HG03045 (cell line): ENCODE results near the gene GABRR3.

Source experiments
- ATAC-seq: cut with Tn5 transposase; IDR thresholded peaks from one replicate; pipeline ENCODE4 v1.9.1; 2021; ENCODE audit warnings: mild to moderate bottlenecking, moderate library complexity; ENCODE audit not compliant: unreplicated experiment

GABRR3 gene

DNA sequence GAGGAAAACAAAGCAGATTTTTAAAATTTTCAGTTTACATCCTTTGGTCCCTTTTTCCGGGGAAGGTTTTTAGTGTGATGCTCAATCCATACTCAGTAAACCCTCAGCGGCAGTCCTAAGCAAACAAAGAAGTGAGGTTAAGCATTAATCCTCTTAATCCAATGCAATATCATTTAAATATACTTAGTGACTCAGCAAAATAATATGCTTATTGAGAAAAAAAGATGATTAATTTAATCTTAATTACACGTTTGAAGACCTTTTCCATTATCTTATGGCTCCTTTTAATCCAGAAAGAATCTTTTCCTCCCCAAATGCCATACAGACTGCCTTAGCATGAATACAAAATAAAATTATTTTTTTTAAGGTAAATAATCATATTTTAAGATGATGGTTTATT lies at the start of gene GABRR3:
Gene GABRR3, minus strand, starts transcription at position 108 of the 400 bp plus-strand sequence. CDS start 328 bp downstream, outside the sequence.
- no peak for ATAC-seq

DNA sequence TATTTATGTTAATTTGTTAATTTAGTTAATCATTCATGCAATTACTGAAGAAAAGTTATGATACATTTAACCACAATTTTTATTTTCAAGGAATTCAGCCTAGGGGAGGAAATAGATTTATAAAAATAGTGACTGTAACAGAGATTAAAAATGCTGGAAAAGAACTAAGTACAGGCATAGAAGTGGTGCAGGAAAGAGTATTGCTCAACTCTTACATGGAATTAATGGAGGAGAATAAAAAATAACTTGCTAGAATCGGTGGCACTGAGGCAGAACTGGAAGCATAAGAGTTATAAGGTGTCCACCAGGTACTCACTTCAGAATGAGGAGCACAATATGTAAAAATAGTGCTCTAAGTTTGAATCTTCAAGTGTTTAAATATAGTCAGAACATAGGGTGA lies 38.4 kb upstream of the GABRR3 start:
- no peak for ATAC-seq

DNA sequence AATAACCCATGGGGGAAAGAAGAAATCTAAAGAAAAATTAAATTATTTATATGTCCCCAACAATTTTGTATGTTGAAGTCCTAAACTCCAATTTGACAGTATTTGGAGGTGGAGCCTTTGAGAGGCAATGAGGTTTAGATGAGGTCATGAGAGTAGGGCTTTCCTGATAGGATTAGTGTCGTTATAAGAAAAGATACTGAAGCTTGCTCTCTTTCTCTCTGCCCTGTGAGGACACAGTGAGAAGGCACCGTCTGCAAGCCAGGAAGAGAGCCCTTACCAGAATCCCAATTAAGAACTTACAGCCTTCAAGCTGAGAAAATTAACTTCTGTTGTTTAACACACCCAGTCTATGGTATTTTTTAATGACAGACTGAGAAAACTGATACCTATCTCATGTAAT lies 35.7 kb upstream of the GABRR3 start:
- no peak for ATAC-seq

DNA sequence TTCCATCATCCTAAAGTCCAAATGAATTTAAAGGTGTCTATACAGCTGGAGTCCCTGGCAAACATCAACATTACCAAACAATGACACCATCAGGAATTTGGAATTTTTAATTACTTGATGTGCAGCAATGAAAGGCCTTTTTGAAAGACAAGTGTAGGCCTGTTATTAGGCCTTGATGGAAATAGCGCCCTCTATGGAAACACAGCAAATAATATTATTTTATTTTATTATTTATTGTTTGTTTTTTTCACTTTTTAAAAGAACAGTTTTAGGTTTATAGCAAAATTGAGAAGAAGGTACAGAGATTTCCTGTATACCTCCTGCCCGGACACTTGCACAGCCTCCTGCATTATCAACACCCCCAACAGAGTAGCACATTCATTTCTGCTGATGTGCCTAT lies 33.7 kb upstream of the GABRR3 start:
- ATAC-seq = no peak

DNA sequence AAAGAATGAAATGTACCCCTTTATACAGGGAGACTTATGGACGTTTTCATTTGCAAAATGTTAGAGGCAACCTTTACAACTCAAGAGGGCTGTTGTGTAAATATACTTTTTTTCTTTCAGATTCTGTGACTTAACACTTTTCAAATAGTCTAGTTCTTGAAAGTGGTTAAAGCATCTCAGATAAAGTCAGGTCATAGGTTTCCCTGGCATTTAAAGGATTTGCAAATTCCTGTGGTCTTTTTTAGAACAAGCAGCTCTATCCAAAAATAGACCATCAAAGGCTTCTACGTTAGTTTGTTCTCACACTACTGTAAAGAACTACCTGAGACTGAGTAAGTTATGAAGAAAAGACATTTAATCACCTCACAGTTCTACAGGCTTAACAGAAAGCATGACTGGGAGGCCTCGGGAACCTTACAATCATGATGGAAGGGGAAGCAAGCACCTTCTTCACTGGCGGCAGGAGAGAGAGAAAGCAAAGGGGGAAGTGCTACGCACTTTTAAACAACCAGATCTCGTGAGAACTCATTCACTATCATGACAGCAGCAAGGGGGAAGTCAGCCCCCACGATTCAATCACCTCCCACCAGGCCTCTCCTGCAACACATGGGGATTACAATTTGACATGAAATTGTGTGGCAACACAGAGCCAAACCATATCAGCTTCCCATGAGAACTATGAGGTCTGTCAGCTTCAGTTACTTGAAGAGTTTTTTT lies 23.3 kb upstream of the GABRR3 start:
- no peak for ATAC-seq

DNA sequence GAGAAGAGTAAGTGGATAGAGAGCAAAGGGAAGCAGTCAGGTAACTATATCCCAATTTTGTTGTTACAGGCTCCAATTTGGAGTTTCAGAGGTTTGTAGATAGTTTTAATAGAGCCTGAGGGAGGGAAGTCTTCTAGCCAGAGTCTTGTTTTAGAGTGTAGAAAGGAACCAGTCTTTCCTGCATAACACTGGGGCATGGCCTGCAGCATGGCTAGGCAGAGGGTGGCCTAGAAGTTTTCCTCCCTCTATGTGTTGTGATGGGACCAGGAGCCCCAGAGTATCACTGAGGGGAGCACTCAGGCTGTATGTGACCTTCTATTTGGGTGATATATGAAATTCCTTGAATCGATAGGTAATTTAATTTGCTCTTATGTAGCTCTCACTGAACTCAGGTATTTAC lies 22.5 kb upstream of the GABRR3 start:
- ATAC-seq = no peak

DNA sequence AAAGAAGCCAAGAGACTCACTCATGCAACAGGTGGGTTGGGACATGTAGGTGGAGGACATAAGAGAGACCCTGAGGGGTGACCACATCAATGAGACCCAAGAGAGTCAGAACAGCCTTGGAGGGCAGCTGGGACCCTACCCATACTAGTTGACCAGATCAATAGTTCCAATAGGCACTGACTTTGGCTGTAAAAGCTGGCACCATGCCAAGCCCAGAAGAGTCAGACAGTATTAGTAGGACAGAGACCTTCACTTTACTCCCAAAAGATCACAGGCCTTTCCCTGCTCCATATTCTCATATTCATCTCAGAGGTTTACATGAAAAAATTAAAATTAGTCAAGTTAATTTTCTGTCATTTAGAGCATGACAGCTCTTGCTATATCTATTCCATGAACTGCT lies 20.9 kb upstream of the GABRR3 start:
- no peak for ATAC-seq

DNA sequence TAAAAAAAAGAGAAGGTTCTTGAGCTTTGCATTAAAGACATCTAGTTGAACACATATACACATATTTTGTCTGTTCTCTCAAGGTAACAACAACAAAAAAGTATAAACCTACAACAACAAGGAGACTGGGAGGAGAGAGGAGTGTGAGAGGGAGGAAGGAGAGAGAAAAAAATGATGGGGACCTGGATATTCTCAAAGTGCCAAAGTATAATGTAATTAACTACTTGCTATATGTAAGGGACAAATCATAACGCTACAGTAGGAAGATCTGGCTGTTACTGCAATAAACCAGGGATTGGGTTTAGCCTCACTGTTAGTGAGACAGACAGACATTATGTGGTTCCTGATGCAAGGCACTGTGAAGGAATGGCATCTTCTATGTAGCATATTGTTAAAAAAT lies 14.2 kb upstream of the GABRR3 start:
- no peak for ATAC-seq

DNA sequence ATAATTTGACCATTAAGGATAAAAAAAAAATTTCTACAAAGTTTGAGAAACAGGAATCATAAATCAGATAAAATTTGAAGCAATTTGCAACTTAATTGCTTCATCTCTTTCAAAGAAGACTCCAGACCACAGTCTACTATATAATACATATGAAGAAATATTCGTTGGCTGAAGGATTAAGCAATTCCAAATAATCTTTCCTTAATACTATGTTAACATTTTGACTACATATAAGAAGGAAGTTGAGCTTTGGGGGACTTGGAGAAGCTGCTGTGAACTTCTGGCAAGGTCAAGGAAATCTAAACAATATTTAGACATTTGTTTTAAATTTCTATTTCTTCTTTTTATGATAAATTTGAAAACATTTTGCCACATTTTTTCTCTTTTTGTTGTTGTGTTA lies 13.5 kb upstream of the GABRR3 start:
- ATAC-seq = no peak

DNA sequence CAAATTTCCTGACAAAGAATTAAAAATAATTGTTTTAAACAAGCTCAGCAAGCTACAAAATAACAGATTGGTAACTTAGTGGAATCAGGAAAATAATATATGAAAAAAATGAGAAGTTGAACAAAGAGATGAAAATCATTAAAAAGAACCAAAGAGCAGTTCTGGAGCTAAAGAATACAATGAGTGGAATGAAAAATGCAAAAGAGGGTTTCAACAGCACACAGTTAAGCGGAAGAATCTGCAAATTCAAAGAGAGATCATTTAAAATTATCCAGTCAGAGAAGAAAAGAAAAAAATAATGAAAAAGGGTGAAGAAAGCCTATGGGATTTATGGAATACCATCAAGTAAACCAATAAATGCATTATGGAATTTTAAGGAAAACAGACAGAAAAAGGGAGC lies 6.2 kb upstream of the GABRR3 start:
- no peak for ATAC-seq

DNA sequence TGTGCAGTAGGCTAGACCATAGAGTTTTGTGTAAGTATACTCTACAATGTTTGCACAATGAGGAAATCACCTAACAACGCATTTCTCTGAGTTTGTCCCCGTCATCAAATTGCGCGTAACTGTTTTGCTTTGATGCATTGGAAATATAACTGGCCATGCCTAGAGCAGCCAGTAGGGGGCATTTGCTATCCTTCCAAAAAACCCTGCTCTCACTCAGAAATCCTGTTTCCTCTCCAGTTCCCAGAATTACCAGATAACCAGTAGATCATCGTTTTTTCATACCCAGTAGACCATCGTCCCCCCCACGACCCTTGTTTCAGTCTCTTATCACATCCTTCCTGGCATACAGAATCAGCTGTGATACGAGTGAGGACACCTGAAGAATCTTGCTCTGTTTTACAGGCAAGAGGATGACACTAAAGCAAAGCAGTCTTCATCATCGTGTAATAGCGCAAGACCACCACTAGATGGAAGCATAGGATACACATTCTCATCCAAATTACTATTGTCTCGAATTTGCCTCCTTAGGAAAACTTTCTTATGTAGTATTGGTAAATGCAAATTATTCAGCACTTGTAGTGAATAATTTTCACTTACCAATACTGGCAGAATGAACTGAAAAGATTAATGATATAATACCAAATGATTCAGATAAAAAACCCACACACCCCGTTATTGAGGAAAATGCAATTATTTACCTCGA lies 4.4 kb upstream of the GABRR3 start:
- peak; percentile 95 for ATAC-seq

DNA sequence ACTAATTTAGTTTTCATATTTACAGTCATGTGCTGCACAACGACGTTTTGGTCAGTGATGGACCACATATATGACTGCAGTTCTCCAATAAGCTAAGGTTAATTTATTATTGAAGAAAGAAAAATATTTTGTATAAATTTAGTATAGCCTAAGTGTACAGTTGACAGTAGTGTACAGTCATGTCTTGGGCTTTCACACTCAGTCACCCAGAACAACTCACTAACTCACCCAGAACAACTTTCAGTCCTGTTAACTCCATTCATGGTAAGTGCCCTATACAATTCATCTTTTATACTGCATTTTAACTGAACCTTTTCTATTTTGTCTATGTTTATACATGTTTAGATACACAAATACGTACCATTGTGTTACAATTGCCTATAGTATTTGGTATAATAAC lies 3.8 kb upstream of the GABRR3 start:
- no peak for ATAC-seq

DNA sequence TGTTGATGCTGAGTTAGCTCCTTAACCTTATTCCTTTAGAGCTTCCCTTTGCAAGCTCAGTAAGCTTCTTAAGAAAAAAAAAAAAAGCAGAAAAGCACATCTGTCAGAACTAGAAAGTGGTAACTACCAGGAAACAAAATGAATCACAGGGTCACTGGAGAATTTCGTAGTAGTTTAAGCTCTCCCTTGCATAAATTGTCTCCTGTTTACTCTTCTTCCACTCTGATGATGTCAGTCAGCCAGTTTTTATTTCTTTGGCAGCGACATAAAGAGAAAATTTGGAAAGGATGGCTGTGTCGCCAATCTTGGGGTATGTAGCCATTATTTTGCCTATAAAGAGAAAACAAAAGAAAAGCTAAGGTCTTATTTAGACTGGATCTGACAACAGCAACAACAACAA lies 3.2 kb upstream of the GABRR3 start:
- no peak for ATAC-seq

DNA sequence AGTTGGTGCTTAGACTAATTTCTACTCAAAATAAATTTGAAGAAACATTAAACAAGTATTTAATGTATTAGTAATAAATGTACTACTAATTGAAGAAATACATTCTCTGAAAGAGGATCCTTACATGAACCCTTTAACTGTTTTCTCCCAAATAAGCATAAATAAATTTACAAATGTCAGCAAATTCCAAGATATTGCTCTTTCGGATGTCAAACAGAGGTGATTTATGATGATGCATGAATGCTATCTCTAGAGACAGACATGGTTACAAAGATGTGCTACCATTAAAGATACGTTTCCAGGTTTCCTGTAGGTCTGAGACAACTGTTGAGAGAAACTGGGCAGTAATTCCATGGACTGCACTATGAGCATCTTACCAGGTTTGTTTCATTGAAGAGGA lies 629 bp downstream of the GABRR3 start:
- no peak for ATAC-seq

DNA sequence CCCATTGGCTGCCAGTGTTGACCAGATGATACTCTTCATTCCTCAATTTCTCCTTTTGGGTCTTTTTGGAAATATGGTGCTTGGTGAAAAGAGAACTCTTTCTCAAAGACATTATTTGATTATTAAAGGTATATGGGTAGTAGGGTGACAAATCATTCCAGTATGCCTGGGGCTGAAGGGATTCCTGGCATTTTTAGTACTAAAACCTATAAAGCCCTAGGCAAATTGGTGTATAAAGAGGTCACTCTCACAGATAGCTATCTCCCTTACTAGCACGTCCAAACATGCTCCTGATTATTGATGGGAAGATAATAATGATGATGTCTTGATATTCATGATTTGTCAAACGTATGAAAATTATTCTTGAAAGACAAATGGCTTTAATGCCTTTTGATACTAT lies 1.1 kb downstream of the GABRR3 start:
- no peak for ATAC-seq

DNA sequence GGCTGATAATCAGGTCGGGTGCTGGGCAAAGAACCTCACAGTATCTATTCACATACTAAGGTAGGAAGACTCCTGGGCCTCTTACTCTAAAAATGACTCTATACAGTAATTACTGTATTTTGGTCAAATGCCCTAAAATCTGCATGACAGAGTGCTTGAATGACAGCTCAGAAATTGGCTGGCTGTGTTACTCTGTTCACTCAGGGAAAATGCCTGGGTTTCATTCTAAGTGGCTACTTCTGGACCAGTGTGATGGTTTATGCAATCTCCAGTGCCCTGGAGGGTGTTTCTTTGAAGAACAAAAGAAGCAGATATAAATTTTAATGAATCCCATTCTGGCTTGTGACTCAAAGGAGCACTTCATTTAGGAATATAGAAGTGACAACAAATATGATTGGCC lies 2.2 kb downstream of the GABRR3 start:
- ATAC-seq = no peak

DNA sequence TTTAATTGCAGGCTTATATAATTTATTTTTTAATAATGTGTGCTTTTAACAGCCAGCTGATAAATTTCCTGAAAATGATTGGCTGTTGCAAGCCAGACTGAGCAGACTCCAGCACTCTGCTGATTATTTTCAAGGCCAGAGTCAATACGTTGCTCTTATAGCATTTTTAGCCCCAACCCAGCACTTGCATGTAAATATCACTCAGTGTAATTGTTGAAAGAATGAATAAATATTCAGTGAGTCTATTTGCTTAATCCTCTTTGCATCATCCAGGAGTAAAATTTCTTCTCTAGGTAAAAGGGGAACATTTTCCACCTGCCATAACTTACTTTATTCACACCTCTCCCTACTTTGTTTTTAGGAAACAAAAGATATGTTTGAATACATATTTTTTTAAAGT lies 2.9 kb downstream of the GABRR3 start:
- ATAC-seq = no peak

DNA sequence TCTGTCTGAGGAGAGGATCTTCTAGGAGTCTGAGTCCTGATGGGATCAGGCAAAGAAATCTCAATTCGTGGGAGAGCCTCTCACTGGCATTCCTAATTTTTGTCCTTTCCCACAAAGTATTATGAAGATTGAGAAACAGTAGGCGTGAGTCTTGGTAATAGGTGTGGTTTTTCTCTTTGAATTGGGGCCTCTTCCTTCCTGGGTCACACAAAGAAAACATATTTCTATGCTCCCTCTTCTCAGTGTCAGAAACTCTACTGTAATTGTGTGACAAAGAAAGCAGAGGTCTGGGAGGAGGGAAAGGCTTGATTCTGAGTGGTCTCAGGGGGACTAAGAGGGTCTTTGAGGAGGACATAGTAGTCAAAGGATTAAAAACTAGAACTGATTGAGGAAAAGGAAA lies 6.0 kb downstream of the GABRR3 start:
- no peak for ATAC-seq

DNA sequence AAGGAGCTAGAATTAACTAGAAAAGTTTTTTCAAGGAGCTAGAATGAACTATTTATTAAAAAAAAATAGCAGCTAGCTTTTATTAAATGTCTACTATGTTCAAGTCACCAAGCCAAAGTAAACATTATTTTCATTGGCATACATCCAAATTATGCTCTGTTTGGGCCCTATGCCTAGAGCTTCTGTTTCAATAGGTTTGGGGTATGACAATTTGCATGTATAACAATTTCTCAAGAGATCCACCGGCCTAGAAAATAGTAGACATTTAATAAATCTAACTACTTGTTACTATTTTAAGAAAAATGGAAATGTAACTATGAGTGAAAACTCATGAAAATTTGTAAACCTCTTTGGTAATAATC lies 8.0 kb downstream of the GABRR3 start:
- no peak for ATAC-seq

DNA sequence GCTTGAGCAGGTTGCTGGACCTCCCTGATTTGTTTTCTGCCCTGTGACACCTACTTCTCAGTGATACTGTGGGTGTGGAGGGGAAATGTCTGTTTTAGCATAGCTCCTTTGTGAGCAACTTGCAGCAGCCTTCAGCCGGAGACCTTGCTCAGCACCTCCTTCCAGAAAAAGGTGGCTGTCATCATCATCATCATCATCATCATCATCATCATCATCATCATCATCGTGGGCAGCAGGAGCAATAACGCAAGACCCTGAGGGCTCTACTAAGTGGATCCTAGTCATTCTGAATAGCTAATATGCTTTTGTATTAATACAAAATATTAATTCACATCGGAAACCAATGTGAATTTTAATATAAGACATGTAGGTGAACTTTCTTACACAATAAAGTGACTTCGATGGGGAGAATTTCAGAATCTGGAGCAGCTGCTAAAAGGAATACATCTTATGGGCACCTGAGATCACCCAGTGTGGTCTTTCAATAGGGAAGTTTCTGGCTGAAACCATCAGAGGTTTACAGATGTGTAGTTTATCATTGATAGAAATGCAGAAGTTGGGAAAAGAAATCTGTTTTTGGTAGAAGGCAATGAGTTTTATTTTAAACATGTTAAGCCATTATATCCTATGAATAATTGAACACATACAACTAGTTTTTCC lies 8.6 kb downstream of the GABRR3 start:
- no peak for ATAC-seq

DNA sequence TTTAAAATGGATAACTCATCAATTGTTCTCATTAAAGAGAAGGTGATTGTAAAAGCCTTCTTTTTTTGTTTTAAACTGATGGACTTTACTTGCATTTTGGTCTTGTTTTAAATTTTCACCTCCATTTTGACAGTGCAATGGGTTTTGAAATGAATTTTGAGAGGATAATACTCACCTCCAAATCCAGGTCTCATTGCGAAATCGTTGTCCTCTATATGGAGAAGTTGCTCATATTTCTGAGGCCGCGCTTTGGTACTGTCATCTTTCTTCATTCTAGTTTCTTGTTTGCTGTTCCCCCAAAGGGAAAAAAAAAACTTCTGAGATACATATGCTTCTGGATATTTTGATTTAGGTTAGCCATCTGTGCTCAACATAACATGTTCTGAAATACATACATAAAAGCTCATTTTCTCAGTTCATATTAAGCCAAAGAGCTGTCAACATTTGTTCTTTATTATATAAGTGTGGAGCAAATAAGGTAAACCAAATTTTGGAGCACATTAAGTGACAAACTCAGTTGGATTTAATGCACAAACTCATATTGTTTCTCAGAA lies 9.6 kb downstream of the GABRR3 start:
- no peak for ATAC-seq
